HG03196 (cell line): ENCODE data around the gene SCLY.
"Not testable (repeated sequence)": the region's sequence is repeated elsewhere in the genome, so short reads cannot be mapped to it uniquely, and the experiment has no call there.

Experiments
- ATAC-seq: cut with Tn5 transposase; IDR thresholded peaks from one replicate; pipeline ENCODE4 v1.9.1; 2021; ENCODE audit not compliant: unreplicated experiment

The SCLY gene

DNA sequence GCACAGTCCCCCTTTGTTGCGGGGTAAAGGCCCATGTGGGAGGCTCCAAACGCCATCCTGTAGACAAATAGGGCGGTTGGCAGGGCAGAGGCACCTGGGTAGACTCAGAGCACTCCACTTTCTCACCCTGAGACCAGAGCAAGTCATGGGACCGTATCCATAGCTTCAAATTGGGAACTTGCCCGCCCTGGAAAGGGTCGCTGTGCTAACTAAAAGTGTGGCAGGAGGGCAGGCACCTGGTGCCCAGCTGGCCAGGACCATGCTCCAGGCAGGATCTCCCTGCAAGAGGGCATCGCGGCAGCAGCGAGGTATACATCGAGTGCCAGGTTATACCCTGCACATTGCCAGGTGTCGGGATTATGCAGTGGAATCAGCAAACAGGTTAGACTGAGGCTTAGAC lies 20.8 kb upstream of the SCLY start:
- ATAC-seq = no peak

GRCh38 chr2:238040918-238041317 lies 19.9 kb upstream of the SCLY start:
- ATAC-seq = no peak

GRCh38 chr2:238042090-238042489 lies 18.7 kb upstream of the SCLY start:
- ATAC-seq = no peak

GRCh38 chr2:238042849-238043584 lies 17.8 kb upstream of the SCLY start:
- no peak for ATAC-seq

DNA sequence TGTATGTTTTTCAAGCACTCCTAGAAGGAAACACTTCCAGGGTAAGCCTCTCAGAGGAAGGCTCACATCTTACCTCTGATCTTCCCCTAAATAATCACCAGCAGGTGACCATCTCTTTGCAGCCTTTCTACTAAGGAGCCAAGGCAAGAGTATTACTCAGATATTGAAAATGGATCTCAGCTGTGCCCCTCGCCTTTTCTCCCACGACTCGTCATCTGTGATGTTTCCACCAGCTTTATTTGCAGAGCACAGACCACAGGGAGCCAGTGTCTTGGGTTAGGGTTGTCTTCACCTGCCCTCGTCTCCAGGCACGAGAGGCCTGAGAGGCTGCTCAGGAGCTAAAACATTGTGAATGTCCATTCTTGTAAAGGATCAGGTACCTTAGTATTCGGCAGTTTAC lies 16.9 kb upstream of the SCLY start:
- no peak for ATAC-seq

DNA sequence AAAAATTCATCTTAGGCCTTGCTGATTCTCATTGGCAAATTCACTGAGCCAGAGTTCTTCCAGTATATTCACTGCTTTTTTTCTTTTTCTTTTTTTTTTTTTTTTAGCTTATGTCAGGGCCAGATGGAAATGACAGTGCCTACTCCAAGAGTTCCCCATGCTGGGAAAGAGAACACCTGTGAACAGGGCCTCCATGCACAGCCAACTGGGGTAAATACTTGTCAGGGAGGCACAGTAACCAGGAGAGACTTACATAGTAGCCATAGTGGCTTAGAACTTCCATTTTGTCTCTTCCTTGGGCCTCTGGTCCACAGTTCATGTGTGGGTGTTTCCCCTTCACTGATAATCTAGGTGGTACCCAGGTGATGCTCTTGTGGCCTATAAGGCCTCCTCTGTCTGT lies 15.2 kb upstream of the SCLY start:
- no peak for ATAC-seq

DNA sequence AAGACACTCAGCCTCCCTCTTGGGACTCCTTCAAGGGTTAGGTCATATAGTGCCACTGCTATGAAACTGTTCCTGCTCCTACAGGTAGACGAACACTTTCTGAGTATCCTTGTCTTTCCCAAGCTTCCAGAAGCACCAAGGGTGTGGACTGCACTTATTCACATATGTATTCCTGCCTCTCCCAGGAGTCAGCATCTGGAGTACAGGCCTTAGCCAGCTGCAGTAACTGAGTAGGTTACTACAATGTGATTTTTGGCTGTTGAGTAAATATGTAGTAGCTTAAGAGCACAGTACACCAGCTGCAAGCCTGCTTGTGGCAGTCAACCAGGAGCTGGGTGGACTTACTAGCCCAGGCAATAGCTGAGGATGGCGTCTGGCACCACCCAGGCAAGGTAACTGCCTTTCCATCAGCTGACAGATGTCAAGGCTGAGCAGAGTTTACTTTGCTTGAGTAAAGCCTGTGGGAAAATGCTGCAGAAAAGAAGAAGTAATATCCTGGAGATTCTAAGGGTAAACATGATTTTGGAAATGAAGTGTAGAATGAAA lies 14.0 kb upstream of the SCLY start:
- ATAC-seq = no peak

DNA sequence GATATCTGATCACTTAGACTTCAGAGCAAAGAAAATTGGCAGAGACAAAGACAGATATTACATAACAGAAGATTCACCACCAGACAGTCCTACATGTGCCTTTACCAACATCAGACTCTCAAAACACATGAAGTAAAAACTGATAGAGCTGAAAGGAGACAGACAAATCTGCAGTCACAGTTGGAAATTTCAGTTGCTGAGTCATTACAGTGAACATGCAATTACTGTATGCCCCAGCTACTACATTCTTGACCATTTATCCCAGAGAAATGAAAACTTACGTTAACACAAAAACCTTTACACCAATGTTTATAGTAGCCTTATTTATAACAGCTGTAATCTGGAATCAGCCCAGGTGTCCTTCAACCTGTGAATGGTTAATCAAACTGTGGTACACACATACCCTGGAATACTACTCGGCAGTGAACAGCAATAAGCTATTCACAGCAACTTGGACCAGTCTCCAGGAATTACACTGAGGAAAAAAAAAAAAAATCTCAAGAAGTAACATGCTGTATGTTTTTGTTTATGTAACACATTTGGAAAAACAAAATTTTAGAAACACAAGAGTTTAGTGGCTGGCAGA lies 7.5 kb upstream of the SCLY start:
- no peak for ATAC-seq

DNA sequence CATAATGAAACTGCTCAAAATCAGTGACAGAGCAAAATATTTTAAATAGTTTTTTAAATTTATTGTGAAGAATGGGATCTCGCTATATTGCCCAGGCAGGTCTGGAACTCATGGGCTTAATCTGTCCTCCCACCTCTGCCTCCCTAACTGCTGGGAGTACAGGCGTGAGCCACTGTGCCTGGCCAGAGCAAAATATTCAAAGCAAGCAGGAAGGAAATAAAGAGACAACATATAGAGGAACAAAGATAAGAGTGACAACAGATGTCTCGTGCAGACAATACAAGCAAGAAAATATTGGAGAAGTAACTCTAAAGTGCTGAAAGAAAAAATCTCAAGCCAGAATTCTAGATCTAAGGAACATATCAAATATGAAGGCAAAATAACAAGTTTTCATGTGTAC lies 5.0 kb upstream of the SCLY start:
- ATAC-seq = no peak

- ATAC-seq = not testable (repeated sequence)
Measured at GRCh38 chr2:238057696-238058575, 2.9 kb upstream of the SCLY start.

GRCh38 chr2:238059505-238059904 lies 1.3 kb upstream of the SCLY start:
- no peak for ATAC-seq

GRCh38 chr2:238060096-238060541 lies 682 bp upstream of the SCLY start:
- no peak for ATAC-seq

- peak; percentile 20 for ATAC-seq
Measured at GRCh38 chr2:238061315-238062202, 758 bp downstream of the SCLY start.

DNA sequence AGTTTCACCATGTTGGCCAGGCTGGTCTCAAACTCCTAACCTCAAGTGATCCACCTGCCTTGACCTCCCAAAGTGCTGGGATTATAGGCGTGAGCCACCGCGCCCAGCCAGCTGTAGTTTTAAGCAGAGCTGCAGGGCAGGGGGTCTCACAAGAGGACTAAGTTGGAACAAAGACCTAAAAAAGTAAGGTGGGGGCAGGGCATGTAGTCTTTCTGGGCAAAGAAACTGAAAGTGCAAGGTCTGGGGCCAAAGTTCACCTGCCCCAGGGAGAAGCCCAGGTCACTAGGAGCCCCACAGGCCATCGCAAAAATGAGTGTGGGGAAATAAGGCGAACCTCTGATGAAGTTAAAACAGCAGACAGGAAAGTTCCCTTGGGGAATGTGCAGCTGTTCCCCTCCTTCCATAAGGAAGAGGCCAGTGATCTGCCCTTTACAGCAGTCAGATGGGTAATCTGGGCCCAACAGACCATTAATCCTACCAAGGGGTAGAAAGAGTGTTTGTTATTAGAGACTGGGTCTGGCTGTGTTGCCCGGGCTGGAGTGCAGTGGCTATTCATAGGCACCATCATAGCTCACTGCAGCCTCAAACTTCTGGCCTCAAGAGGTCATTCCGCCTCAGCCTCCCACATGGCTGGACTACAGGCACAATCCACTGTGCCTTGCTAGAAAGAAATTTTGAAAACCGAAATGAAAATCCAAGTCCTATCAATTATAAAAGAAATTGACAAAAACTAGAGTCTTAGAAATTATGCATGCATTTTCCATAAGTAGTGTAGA lies 2.8 kb downstream of the SCLY start:
- no peak for ATAC-seq

- ATAC-seq = no peak
Measured at GRCh38 chr2:238064376-238064775, 3.6 kb downstream of the SCLY start.

DNA sequence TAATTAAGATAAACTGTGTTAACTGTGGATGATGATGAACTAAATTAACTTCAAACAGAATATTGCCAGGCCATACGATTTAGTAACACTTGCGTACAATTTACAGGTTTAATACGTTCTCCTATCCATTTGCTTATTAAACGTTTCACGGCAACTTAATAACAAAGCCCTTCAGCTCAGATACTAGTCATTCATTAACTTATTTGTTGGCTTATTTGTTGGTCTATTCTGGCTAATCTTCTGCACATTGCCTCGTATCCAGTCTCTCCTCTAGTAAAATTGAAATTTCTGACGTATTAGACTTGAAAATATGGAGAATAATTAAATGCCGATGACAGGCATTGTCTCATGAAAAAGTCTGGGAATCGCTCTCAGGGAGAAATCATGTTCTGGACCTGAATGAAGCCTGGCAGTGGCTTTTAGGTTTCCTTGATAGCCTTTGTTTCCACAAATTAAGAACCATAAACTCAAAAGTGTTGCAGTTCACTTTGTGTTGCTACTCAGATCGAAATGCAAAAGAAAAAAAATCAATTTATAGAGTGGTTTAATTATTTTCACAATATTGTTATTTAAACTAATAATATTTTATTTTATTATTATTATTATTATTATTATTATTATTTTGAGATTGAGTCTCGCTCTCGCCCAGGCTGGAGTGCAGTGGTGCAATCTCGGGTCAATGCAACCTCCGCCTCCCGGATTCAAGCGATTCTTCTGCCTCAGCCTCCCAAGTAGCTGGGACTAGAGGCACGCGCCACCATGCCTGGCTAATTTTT lies 4.5 kb downstream of the SCLY start:
- no peak for ATAC-seq

DNA sequence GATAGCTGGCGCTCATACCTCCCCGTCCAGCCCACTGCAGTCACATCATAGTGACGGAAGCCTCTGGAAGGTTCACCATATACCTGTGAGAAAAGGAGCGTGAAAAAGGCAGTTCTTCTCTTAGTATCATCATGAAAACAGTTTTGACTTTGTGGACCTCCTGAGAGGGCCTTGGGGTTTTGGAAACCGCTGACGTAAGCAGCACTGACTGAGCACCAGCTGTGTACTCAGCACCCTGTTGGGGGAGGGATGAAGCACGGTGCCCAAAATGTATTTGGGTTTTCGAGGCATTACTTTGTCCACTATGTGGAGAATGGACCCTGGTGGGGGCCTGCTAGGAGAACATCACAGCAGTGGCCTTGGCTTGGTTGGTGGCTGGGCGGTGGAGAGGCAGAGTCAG lies 5.4 kb downstream of the SCLY start:
- ATAC-seq = no peak

DNA sequence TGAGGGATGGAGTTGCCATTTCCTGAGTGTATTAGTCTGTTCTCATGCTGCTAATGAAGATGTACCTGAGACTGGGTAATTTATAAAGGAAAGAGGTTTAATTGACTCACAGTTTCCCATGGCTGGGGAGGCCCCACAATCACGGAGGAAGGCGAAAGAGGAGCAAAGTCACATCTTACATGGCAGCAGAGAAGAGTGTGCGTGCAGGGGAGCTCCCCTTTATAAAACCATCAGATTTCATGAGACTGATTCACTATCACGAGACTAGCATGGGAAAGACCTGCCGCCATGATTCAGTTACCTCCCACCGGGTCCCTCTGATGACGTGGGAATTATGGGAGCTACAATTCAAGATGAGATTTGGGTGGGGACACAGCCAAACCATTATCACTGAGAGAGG lies 5.9 kb downstream of the SCLY start:
- ATAC-seq = not testable (repeated sequence)

DNA sequence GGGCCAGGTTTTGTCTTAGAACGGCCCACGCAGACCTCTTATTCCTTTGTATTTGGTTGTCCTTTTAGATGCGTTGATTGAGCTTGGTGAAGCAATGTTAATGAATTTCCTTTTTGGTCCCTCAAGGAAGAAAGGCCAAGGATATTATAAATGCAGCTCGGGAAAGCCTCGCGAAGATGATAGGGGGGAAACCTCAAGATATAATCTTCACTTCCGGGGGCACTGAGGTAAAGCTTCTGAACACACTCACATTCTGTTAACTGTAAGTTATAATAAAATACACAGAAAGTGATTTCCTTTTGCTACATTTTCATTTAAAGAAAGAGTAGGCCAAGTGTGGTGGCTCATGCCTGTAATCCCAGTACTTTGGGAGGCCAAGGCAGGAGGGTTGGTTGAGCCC lies 7.1 kb downstream of the SCLY start:
- ATAC-seq = no peak
